Loucy (cell line): Measurements from ENCODE around the gene SSTR5.

Source experiments
- H2AFZ ChIP-seq: fragments of 200-600 bp; sonication (generic); 2 replicates; pipeline ENCODE4 v1.6.0; 2016; ENCODE audit warnings: antibody characterized with exemption, mild to moderate bottlenecking, low read length, moderate library complexity
- H3F3A ChIP-seq: fragments of 200-600 bp; 2 replicates; pipeline ENCODE4 v1.6.0; 2016; ENCODE audit warnings: antibody characterized with exemption, low read depth, mild to moderate bottlenecking
- H3K27me3 ChIP-seq: fragments of 200-600 bp; sonication (generic); 2 replicates; pipeline ENCODE4 v1.6.1; 2014; ENCODE audit warnings: low read length, mild to moderate bottlenecking; ENCODE audit not compliant: insufficient read depth, poor library complexity, severe bottlenecking
- H3K36me3 ChIP-seq: fragments of 200-600 bp; sonication (generic); 2 replicates; pipeline ENCODE4 v1.6.1; 2016; ENCODE audit warnings: low read length; ENCODE audit not compliant: insufficient read depth
- H3K4me1 ChIP-seq: fragments of 200-600 bp; sonication (generic); 2 replicates; pipeline ENCODE4 v1.5.1; 2014; ENCODE audit warnings: low read length, mild to moderate bottlenecking; ENCODE audit not compliant: insufficient read depth, poor library complexity, severe bottlenecking
- H3K4me2 ChIP-seq: fragments of 200-600 bp; sonication (generic); 2 replicates; pipeline ENCODE4 v1.6.0; 2014; ENCODE audit warnings: antibody characterized with exemption, low read length, low read depth, mild to moderate bottlenecking; ENCODE audit not compliant: poor library complexity, severe bottlenecking
- H3K4me3 ChIP-seq: fragments of 200-600 bp; sonication (generic); 2 replicates; pipeline ENCODE4 v1.5.1; 2014; ENCODE audit warnings: low read length, mild to moderate bottlenecking, mixed read lengths; ENCODE audit not compliant: poor library complexity, severe bottlenecking
- H3K79me2 ChIP-seq: fragments of 200-600 bp; sonication (generic); 2 replicates; pipeline ENCODE4 v1.6.1; 2014; ENCODE audit warnings: low read length; ENCODE audit not compliant: insufficient read depth
- H3K9ac ChIP-seq: fragments of 200-600 bp; sonication (generic); 2 replicates; pipeline ENCODE4 v1.6.0; 2014; ENCODE audit warnings: mild to moderate bottlenecking, low read depth, low read length, moderate library complexity; ENCODE audit not compliant: poor library complexity, severe bottlenecking
- H3K9me2 ChIP-seq: fragments of 200-600 bp; sonication (generic); replicated peaks from 2 replicates; pipeline ENCODE4 v1.6.1; 2016; ENCODE audit warnings: low read depth, low read length, mixed read lengths
- H3K9me3 ChIP-seq: fragments of 200-600 bp; sonication (generic); 2 replicates; pipeline ENCODE4 v1.6.1; 2014; ENCODE audit warnings: mild to moderate bottlenecking, antibody characterized with exemption, low read length, low read depth; ENCODE audit not compliant: insufficient read depth
- H4K20me1 ChIP-seq: fragments of 200-600 bp; sonication (generic); 2 replicates; pipeline ENCODE4 v1.6.0; 2014; ENCODE audit warnings: antibody characterized with exemption, low read length, mild to moderate bottlenecking; ENCODE audit not compliant: insufficient read depth, poor library complexity, severe bottlenecking
- CTCF ChIP-seq: fragments of 200-600 bp; sonication (generic); conservative IDR thresholded peaks from 2 replicates; pipeline ENCODE4 v1.5.1; 2014; ENCODE audit warnings: mild to moderate bottlenecking, antibody characterized with exemption, low read length
- EZH2phosphoT487 ChIP-seq: fragments of 200-600 bp; IDR thresholded peaks from 2 replicates; pipeline ENCODE4 v1.6.1; 2018; ENCODE audit warnings: antibody characterized with exemption, mild to moderate bottlenecking, moderate library complexity, borderline replicate concordance

SSTR5 gene

DNA sequence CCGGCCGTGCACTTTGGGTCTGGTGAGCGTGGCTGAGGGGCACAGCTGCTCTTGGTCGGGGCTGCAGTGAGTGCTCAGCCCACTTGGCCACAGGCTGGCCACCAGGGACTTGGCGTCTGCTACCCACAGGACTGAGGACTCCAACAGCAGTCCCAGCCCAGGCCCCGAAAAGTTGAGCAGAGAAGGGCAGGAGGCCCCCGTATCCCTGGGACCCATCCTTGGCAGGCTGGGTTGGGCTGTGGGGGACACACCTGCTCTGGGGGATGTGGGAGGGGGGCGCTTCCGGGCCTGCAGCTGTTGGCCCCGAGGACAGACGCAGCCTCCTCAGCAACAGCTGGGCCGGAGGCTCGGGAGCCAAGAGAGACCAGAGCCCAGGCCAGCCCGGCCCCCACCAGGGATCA, 19.4 kb upstream of the SSTR5 start:
- H4K20me1 ChIP-seq: no peaks in the 10 kb centered on the region
- no peaks in the 10 kb centered on the region for H3K4me1 ChIP-seq
- no peak overlapping the region for H3K9ac ChIP-seq
- H3K36me3 ChIP-seq: no peaks in the 10 kb centered on the region
- H3K79me2 ChIP-seq: no peaks in the 10 kb centered on the region
- no peaks in the 10 kb centered on the region for H3K9me3 ChIP-seq
- no peaks in the 10 kb centered on the region for H3K27me3 ChIP-seq
- H3K4me3 ChIP-seq: no peak overlapping the region
- H2AFZ ChIP-seq: no peak overlapping the region
- no peak overlapping the region for H3K4me2 ChIP-seq
- no peaks in the 10 kb centered on the region for H3F3A ChIP-seq
- TF ChIP-seq CTCF: no peak
- TF ChIP-seq EZH2phosphoT487: no peak
- no peaks in the 10 kb centered on the region for H3K9me2 ChIP-seq

- Histone ChIP-seq H3K4me1 (no peaks in the 10 kb centered on the region), H3K4me3 (no peak overlapping the region), H3F3A (no peaks in the 10 kb centered on the region), H3K4me2 (no peak overlapping the region), H3K79me2 (no peaks in the 10 kb centered on the region), H3K36me3 (no peaks in the 10 kb centered on the region), H4K20me1 (no peaks in the 10 kb centered on the region), H3K27me3 (no peaks in the 10 kb centered on the region), H3K9ac (no peak overlapping the region), H2AFZ (no peak overlapping the region), H3K9me3 (no peaks in the 10 kb centered on the region), H3K9me2 (no peaks in the 10 kb centered on the region)
- TF ChIP-seq CTCF: no peak
- no peak for TF ChIP-seq EZH2phosphoT487
Observed at GRCh38 chr16:1053700-1054368, 18.7 kb upstream of the SSTR5 start.

DNA sequence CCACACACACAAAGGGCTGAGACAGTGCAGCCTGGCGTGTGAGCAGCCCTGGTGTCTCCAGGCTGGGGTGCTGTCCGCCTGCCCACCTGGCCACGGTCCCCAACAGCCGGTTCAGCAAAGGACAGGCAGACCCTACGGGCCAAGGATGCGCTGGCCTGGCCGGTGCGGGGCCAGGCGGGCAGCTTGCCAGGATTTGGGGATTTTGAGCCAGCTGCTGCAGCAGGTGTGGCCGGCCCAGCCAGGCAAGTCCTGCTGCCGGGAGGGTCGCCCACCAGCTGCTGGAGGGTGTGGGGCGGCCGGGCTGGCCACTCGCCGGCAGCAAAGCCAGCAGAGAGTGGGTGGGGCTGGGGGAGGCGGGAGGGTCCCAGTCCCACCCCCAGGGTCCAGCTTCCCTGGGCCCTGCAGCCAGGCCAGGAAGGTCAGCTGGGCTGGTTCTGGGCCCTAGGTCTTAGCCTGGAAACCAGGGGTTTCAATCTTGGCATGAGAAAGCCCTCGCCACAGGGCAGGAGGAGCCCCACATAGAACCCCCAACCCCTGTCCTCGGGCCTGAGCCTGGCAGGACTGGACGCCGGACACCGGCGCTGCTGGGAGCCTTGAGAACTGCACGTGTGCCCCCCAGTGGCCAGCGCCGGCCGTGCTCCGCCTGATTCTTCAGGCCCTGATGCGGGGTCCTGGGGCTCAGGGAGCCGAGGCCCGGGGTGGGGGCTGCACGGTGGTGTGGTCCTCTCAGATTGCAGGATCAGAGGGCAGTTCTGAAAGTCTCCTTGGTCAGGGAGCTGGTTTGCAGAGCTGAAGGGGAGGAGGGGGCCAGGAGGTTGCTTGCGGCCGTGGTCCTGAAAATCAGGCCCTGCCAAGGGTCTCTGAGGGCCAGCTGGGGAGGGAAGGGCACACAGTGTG, 17.6 kb upstream of the SSTR5 start:
- Histone ChIP-seq H3K4me2 (no peak overlapping the region), H3K79me2 (no peaks in the 10 kb centered on the region), H4K20me1 (no peaks in the 10 kb centered on the region), H3K36me3 (no peaks in the 10 kb centered on the region), H3K27me3 (no peaks in the 10 kb centered on the region), H3K9ac (no peak overlapping the region), H3F3A (no peaks in the 10 kb centered on the region), H3K9me3 (no peaks in the 10 kb centered on the region), H3K4me1 (no peaks in the 10 kb centered on the region), H3K9me2 (no peaks in the 10 kb centered on the region), H2AFZ (no peak overlapping the region), H3K4me3 (no peak overlapping the region)
- TF ChIP-seq CTCF (no peak), EZH2phosphoT487 (no peak)
